SK-N-SH (cell line): ENCODE data around the gene TMEM107.

Source experiments
- EZH2phosphoT487 ChIP-seq: fragments of 200-600 bp; sonication (generic); IDR thresholded peaks from 2 replicates; pipeline ENCODE4 v1.6.1; 2017; ENCODE audit warnings: low read depth, mixed run types, mild to moderate bottlenecking, antibody characterized with exemption, moderate library complexity, borderline replicate concordance
- REST ChIP-seq: IDR thresholded peaks from 2 replicates; pipeline ENCODE4 v1.6.1; 2012; ENCODE audit warnings: mild to moderate bottlenecking, low read depth, low read length, moderate library complexity
- TCF12 ChIP-seq: IDR thresholded peaks from 2 replicates; pipeline ENCODE4 v1.4.0; 2012
- ZBTB33 ChIP-seq: IDR thresholded peaks from 2 replicates; pipeline ENCODE4 v1.4.0; 2012; ENCODE audit warnings: low read depth, borderline replicate concordance
- TF ChIP-seq, protein P1 (sequence below): fragments of 200-600 bp; sonication (generic); IDR thresholded peaks from 2 replicates; pipeline ENCODE4 v1.6.1; 2017; ENCODE audit warnings: antibody characterized with exemption, mild to moderate bottlenecking, moderate library complexity

- TF ChIP-seq, protein P1, sequence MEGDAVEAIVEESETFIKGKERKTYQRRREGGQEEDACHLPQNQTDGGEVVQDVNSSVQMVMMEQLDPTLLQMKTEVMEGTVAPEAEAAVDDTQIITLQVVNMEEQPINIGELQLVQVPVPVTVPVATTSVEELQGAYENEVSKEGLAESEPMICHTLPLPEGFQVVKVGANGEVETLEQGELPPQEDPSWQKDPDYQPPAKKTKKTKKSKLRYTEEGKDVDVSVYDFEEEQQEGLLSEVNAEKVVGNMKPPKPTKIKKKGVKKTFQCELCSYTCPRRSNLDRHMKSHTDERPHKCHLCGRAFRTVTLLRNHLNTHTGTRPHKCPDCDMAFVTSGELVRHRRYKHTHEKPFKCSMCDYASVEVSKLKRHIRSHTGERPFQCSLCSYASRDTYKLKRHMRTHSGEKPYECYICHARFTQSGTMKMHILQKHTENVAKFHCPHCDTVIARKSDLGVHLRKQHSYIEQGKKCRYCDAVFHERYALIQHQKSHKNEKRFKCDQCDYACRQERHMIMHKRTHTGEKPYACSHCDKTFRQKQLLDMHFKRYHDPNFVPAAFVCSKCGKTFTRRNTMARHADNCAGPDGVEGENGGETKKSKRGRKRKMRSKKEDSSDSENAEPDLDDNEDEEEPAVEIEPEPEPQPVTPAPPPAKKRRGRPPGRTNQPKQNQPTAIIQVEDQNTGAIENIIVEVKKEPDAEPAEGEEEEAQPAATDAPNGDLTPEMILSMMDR = no peak
- TF ChIP-seq ZBTB33 (no peak), REST (no peak), EZH2phosphoT487 (no peak), TCF12 (no peak)
These were observed 14.3 kb upstream of the TMEM107 start for GRCh38 chr17:8190506-8190905.
